GM10248 (cell line): Measurements from ENCODE around the gene CFAP100.

Experiments used
- CTCF ChIA-PET: fragments of 300-600 bp; sonication (Branson Sonifier 250); formaldehyde crosslinking; extraction: SDS; loops from one replicate; lab custom pipeline; 2021; ENCODE audit warnings: antibody characterized with exemption; lab: Yijun Ruan, JAX
- POLR2A ChIA-PET: fragments of 350-650 bp; sonication (Branson Sonifier 250); formaldehyde crosslinking; extraction: SDS; loops from one replicate; lab custom pipeline; 2020; ENCODE audit warnings: antibody characterized with exemption; lab: Yijun Ruan, JAX
- DNase-seq: peaks from one replicate; pipeline ENCODE4 v3.0.0; 2012; ENCODE audit errors: extremely low spot score
- TF ChIP-seq, protein P1 (sequence below): IDR thresholded peaks from 2 replicates; pipeline ENCODE4 v1.5.1; 2012; ENCODE audit warnings: mild to moderate bottlenecking, low read depth; ENCODE audit errors: extremely low read depth, missing control alignments, control extremely low read depth

CFAP100 gene

GRCh38 chr3:126485956-126486355 is 91.2 kb downstream of the CFAP100 start:
- ChIA-PET POLR2A (no interaction called here), CTCF (no interaction called here)
- no peak for DNase-seq
- TF ChIP-seq, protein P1, sequence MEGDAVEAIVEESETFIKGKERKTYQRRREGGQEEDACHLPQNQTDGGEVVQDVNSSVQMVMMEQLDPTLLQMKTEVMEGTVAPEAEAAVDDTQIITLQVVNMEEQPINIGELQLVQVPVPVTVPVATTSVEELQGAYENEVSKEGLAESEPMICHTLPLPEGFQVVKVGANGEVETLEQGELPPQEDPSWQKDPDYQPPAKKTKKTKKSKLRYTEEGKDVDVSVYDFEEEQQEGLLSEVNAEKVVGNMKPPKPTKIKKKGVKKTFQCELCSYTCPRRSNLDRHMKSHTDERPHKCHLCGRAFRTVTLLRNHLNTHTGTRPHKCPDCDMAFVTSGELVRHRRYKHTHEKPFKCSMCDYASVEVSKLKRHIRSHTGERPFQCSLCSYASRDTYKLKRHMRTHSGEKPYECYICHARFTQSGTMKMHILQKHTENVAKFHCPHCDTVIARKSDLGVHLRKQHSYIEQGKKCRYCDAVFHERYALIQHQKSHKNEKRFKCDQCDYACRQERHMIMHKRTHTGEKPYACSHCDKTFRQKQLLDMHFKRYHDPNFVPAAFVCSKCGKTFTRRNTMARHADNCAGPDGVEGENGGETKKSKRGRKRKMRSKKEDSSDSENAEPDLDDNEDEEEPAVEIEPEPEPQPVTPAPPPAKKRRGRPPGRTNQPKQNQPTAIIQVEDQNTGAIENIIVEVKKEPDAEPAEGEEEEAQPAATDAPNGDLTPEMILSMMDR, result no peak
